GM19395 (cell line): ENCODE data around the gene HINT1.
"Not testable (repeated sequence)": the region's sequence is repeated elsewhere in the genome, so short reads cannot be mapped to it uniquely, and the experiment has no call there.

Source experiments
- ATAC-seq: cut with Tn5 transposase; IDR thresholded peaks from one replicate; pipeline ENCODE4 v1.9.1; 2021; ENCODE audit warnings: mild to moderate bottlenecking, moderate library complexity; ENCODE audit not compliant: unreplicated experiment

HINT1 gene

DNA sequence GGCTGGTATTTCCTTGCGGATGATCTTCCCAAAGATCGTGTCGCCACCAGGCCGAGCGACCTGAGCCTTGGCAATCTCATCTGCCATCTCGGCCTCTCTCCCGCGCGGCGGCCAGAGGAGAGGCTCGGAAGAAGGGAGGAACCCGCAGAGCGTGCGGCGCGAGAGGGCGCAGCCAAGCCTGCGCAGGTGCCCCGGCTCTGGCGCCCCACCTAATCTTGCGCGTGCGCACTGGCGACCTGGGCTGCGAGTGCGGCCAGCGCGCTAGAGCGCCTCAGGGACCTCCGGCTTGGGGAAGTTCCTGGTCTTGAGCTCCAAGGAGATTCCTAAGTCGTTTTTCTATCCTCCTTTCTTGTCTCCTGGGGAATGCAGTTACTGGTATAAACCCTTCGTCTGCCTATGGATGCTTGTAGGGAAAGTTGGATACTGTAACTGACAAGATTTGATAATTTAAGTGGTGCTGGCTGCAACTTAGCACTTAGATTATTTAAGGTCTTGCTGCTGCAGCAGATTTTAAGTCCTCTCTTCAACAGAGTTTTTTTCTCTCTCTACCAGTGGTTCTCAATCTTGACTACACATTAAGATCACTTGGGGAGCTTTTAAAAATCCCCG, at the start of gene HINT1:
Gene HINT1, minus strand, starts transcription at position 138 of the 609 bp plus-strand sequence. Its CDS starts 51 bp downstream, at position 87.
- peak; percentile 85 for ATAC-seq

DNA sequence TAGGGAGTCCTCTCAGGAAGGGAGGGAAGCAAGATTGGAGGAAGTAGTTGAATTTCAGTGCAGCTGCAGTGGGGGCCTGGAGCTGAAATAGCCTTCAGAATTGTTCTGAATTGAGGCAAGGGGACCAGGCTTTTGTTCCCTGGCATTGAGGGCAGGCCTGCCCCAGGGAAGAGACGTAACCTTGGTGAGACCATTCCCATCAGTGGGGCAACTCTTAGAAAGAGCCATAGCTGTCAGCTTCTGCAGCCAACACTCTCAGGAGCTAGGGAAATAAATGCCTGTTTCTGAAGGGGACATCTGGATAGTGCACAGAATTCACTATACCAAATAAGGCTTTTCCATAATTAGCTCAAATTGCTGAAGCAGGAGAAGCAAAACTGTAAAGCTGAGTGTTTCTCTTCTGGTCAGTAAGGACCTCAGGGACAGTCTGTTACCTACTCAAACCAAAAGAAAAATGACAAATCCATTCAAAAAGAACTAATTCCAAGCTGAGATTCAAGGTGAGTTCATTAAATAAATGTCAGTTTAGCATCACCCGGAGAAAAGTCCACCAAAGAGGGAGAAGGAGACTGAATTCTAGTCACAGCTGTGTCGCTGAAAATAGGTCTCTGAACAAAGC, 49.7 kb upstream of the HINT1 start:
- ATAC-seq, result no peak

DNA sequence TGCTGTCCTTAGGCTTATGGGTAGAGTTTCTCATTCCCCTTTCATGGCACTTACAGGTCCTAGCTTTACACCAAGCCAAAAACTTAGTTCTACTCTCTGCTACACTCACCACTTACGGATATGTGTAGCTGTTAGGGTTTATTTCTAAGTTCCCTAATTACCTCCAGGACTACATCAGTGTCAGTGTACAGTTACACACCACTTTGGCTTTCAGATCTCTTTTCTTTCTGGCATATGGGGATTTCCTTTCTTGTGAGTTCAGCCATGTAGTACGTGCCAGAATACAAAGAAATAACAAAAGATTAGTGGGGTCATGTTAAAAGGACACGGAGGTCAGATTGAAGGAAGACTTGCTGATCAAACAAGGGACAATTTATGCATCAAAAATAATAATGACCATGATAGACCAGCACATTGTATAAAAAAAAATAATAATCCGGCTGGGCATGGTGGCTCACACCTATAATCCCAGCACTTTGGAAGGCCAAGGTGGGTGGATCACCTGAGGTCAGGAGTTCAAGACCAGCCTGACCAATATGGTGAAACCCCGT, 47.5 kb upstream of the HINT1 start:
- peak; percentile 18 for ATAC-seq

DNA sequence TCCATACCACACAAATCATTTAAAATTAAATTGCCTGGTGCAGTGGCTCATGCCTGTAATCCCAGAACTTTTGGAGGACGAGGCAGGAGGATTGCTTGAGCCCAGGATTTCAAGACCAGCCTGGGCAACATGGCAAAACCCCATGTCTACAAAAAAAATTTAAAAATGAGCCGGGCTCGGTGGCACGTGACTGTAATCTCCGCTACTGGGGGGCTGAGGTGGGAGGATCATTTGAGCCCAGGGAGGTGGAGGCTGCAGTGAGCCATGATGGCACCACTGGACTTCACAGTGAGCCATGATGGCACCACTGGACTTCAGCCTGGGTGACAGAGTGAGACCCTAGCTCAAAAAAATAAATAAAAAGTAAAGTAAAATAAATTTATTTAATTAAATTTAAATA, 46.6 kb upstream of the HINT1 start:
- no peak for ATAC-seq

DNA sequence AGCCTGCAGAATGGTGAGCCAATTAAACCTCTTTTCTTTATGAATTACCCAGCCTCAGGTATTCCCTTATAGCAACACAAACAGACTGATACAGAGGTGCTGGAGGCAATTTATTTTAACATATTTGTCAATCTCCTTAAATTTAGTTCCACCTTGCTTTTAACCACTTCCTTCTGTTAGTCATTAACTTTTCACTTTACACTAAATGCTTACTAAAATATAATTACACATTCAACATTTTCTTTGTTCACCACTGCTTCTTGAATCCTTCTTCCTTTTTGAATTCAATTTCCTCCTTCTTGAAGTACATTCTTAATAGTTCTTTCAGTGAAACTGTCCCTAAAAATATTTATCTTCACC, 45.1 kb upstream of the HINT1 start:
- no peak for ATAC-seq

DNA sequence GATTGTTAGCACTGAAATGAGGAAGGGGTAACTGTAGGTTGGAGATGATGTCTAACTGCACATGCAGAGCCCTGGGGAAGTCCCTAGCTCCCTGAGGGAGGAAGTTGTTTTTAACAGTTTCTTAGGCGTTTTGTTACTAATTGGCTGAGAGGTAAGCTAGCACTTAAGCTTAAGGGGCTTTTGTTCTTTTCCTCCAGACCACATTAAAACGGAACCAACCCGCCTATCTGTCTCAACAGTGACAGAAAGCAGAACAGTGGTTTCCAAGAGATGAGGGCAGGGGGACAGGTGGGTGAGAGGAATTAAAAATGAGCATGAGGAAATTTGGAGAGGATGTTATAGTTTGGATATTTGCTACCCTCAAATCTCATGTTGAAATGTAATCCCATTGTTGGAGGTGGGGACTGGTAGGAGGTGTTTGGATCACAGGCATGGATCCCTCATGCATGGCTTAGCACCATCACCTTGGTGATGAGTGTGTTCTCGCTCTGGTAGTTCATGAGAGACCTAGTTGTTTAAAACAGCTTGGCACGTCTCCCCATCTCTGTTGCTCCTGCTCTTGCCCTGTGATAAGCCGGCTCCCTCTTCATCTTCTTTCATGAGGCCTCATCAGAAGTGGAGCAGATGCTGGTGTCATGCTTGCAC, 44.6 kb upstream of the HINT1 start:
- peak; percentile 96 for ATAC-seq

DNA sequence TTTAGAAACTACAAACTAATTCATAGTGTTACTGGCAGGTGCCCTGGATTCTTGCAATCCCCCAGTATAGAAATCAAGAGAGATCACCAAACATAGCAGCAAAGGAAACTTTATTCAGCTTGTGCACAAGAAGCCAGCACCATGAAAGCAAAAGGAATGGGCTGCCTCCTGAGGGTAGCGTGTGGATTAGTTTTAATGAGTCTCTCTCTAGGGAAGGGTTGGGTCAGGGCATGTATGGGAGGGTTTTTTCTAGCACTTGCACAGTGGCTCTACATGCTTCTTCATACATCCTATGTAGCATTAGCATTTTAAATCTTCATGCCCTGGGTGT, 44.1 kb upstream of the HINT1 start:
- no peak for ATAC-seq

DNA sequence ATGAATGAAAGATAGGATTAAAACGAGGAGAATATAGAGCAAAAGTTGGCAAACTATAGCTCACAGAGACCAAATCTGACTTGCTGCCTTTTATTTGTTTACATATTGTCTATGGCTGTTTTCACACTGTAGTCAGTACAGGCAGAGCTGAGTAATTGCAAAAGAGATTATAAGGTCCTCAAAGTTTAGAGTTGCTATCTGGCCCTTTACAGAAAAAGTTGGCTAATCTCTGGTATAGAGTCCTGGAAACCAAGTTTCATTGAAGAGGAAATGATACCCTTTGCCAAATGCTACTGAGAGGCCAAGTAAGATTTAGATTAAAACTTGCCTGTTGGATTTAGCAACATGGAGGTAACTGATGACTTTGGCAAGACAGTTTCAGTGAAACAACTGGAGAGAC, 41.7 kb upstream of the HINT1 start:
- ATAC-seq, result no peak

DNA sequence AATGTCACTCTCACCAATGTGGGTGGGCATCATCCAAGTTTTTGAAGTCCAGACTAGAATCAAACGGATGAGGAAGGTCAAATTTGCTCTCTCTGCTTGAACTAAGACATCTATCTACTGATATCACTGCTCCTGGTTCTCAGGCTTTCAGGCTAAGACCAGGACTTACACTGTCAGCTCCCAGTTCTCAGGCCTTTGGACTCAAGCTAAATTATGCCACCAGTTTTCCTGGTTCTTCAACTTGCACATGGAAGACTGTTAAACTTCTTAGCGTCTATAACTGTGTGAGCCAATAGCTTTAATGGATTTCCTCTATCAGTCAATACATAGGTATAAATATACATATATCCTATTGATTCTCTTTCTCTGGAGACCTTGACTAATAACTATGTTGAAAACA, 41.0 kb upstream of the HINT1 start:
- no peak for ATAC-seq

DNA sequence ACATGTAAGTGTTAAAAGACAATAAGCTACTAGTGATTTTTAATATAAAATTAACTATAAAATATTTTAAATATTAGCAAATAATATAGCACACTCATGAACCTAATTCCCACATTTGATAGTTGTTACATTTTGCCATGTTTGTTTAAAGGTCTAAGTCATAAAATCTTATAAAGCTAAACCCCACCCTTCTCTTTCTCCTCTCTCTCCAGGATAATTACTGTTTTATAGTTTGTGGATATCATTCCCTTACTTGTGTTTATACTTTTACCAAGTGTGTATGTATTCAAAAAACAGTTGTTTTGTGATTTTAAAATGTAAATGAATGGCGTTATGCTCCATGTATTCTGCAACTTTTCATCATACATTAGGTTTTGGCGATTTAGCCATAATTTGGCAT, 39.9 kb upstream of the HINT1 start:
- ATAC-seq, result no peak

DNA sequence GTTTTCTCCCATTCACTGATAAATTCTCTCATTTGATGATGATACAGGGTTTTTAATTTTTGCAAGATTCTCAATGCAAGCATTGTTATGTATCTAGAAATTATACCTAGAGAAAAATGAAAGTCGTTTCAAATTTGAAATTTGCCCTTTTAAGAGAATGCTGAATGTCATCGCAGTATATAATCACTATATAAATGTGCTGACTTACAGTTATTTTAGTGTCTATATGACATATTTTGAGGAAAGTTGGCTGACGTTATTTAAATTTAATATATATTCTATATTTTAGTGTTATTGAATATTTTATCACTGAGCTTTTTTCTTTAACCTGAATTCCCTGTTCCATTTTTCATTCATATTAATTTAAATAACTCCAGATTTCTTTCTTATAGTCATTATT, 35.5 kb upstream of the HINT1 start:
- no peak for ATAC-seq

DNA sequence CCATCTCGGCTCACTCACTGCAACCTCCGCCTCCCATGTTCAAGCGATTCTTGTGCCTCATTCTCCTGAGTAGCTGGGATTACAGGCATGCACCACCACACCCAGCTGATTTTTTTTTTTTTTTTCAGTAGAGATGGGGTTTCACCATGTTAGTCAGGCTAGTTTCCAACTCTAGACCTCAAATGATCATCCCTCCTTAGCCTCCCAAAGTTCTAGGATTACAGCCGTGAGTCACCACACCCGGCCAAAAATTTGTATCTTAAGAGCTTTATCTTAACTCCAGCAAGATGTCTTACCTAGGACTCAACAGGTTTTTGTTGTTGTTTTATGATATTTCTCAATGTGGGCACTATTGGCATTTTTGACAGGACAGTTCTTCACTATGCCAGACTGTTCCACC, 33.6 kb upstream of the HINT1 start:
- no peak for ATAC-seq

DNA sequence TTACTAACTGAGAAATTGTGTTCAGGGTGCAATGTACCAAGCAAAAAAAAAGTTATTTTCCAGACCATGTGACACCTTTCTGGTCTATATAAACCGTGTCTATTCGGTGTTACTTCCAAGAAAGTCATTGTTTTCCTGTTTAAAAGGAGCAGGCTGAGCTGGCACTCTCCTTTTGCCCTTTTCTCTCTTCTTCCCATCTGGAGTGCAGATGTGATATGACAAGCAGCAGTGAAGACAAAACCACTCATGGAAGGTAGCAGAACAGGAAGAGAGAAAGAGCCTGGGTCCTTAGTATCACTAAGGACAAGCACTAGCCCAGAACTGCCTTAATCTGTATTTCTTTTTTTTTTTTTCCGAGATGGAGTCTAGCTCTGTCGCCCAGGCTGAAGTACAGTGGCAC, 31.3 kb upstream of the HINT1 start:
- no peak for ATAC-seq

DNA sequence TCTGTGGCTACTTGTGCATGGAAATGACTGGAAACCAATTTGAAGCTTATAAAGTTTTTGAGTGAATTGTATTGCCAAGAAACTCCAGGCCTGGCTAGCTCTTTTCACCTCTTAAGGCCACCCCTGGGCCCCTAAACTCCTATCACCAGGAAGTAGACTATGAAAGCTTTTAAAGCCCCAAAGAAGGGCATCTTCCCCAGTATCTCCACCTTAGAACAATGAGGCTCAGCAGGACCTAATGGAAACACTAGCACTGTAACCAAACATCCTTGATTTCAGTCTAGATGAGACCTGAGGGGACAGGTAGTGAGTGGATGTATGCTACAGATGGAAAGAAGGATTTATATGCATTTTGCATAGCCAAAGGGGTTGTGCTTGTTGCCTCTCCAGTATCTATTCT, 30.6 kb upstream of the HINT1 start:
- no peak for ATAC-seq

DNA sequence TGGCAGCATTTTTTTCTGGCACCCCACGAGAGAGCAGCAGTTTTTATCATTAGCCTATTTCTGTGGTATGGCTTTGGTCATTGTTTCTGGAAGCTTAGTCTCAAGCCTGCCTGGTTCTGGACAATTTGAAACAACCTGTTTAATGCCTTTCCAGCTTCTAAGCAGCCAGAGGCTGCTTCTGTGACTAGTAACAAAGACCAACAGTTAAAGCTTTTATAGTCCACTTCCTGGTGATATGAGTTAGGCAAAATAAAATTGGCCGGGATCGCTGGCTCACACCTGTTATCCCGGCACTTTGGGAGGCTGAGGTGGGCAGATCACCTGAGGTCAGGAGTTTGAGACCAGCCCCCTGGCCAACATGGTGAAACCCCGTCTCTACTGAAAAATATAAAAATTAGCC, 29.7 kb upstream of the HINT1 start:
- ATAC-seq, result no peak

DNA sequence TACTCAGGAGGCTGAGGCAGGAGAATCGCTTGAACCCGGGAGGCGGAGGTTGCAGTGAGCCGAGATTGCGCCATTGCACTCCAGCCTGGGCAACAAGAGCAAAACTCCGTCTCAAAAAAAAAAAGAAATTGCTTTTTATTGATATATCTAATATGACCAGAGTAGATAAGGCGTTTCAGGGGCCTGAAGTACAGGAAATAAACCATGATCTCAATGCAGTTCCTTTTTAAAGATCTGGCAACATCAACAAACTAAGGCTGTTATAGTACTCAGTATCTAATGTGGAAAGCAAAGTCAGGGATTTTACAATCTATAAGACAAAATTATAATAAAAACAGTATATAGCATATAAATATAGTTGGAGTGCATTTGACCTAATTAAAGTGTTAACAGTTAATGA, 28.8 kb upstream of the HINT1 start:
- ATAC-seq, result not testable (repeated sequence)

DNA sequence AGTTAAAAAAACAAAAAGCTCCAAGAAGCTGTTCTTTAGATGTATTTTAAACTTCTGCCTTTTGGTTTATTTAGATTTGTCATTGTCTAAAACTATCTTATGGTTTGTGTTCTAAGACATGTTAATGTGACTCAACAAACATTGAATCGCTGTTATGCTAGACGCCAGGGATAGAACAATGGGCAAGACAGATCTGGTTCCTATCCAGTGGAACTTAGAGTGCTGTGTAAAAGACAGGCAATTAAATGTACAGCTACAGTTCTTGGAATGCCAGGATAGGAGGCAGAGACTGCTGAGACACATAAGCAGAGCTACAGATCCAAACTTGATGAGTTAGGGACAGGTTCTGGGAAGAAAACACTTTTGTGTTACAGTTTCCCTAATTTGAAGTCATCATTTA, 28.1 kb upstream of the HINT1 start:
- no peak for ATAC-seq

DNA sequence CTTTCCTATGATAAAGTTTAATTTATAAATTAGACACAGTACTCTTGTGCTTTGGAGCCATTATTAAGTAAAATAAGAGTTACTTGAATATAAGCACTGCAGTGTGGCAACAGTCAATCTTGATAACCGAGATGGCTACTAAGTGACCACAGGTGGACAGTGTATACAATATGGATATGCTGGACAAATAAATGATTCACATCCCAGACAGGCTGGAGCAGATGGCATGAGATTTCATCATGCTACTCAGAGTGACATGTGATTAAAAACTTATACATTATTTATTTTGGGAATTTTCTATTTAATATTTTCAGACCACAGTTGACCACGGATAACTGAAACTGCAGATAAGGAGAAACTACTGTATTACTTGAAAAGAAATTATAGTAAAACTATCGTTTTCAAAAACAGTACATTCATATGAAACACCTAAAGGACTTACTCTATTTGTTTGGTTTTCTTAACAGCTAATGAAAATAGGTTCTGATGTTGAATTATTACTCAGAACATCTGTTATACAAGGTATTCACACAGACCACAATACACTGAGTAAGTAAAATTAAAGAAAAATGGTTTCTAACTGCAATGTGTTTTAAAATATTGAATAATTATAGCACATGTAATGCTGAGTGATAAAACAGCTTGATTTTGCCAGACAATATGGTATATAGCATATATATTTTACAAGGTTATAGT, 21.7 kb upstream of the HINT1 start:
- no peak for ATAC-seq

DNA sequence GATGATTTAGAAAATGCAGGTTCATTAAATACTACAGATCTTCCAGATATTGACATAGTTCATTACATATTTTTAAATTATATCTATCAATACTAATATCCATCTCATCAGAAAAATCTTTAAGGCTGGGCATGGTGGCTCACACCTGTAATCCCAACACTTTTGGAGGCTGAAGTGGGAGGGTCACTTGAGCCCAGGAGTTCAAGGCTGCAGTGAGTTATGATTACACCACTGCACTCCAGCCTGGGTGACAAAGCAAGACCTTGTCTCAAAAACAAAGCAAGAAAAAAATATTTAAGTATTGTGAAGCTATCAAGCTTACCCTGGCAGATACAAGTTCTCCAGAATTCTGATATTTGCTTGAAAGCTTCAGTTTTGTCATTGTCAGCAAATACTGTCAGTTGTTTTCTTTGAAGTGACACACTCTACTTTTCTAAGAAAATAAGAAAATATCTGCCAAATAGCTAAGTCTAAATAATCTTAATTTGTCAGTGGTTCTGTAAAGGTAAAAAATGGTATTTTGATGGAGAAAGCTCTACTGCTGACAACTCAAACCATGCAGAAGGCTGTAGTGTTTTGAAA, 20.6 kb upstream of the HINT1 start:
- no peak for ATAC-seq

DNA sequence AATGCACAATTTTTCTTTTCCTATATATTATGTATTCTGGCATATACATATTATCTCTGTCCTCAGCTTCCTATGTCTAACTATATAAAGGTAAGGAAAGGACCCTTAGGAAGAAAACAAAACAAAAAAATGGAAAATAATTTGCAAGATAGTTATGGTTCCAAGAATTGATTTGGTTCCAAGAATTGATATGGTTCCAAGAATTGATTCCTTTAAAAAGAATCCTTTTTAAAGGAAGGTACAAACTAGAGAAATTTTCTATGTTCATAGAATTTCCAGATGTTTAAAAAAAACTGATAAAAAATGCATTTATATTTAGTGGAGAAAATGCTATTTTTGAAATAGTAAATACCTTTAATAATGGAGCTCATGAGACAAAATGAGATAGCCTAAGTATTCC, 17.8 kb upstream of the HINT1 start:
- ATAC-seq, result no peak

DNA sequence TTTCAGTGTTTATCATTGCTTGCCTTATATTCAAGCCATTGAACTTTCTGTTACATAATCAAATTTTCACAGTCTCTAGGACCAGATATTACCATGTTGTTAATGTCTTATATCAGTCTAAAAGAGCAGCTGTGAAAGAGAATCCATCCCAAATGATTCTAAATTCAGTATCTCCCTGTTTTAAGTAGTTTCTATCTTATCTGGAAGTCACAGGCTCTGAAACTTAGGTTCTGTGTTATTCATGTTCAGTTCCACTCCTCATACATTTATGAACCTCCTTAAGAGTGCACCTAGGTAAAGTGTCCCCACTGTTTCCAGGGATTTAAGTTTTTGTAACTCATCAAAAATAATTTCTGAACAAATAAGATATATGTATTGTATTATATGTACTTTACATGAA, 15.4 kb upstream of the HINT1 start:
- ATAC-seq, result no peak
